HEK293T (cell line): ENCODE measurements around the gene NYNRIN.

Experiments used
- CTCF ChIA-PET: fragments of 350-600 bp; formaldehyde crosslinking; extraction: SDS; loops from one replicate; lab custom pipeline; 2021; ENCODE audit warnings: antibody characterized with exemption, inconsistent platforms; lab: Yijun Ruan, JAX
- POLR2A ChIA-PET: fragments of 350-600 bp; formaldehyde crosslinking; extraction: SDS; loops from one replicate; lab custom pipeline; 2020; ENCODE audit warnings: antibody characterized with exemption, inconsistent platforms; lab: Yijun Ruan, JAX
- DNase-seq: peaks from one replicate; pipeline ENCODE4 v3.0.0; 2012; ENCODE audit warnings: mixed read lengths; ENCODE audit errors: extremely low spot score
- ARNT ChIP-seq: fragments of 450-650 bp; IDR thresholded peaks from 2 replicates; pipeline ENCODE4 v1.6.1; 2017; ENCODE audit warnings: mild to moderate bottlenecking
- BHLHE40 ChIP-seq: fragments of 450-650 bp; IDR thresholded peaks from 2 replicates; pipeline ENCODE4 v1.6.1; 2016; ENCODE audit warnings: mild to moderate bottlenecking, moderate library complexity, borderline replicate concordance
- CTBP1 ChIP-seq: fragments of 450-650 bp; IDR thresholded peaks from 2 replicates; pipeline ENCODE4 v1.6.1; 2016; ENCODE audit warnings: borderline replicate concordance
- ELF4 ChIP-seq: fragments of 450-650 bp; IDR thresholded peaks from 2 replicates; pipeline ENCODE4 v1.6.1; 2017; ENCODE audit warnings: antibody characterized with exemption
- FOXA1 ChIP-seq: fragments of 450-650 bp; IDR thresholded peaks from 2 replicates; pipeline ENCODE4 v1.6.1; 2016; ENCODE audit warnings: mild to moderate bottlenecking
- FOXK2 ChIP-seq: fragments of 450-650 bp; IDR thresholded peaks from 2 replicates; pipeline ENCODE4 v1.6.1; 2016; ENCODE audit warnings: mild to moderate bottlenecking
- FOXM1 ChIP-seq: fragments of 450-650 bp; IDR thresholded peaks from 2 replicates; pipeline ENCODE4 v1.6.1; 2017; ENCODE audit warnings: mild to moderate bottlenecking, borderline replicate concordance
- HDGF ChIP-seq: fragments of 450-650 bp; IDR thresholded peaks from 2 replicates; pipeline ENCODE4 v1.6.1; 2017; ENCODE audit warnings: antibody characterized with exemption, borderline replicate concordance
- L3MBTL2 ChIP-seq: fragments of 450-650 bp; conservative IDR thresholded peaks from 2 replicates; pipeline ENCODE4 v1.6.1; 2016; ENCODE audit warnings: mild to moderate bottlenecking
- LEF1 ChIP-seq: fragments of 450-650 bp; IDR thresholded peaks from 2 replicates; pipeline ENCODE4 v1.6.1; 2017; ENCODE audit warnings: mild to moderate bottlenecking, borderline replicate concordance
- NFRKB ChIP-seq: fragments of 450-650 bp; IDR thresholded peaks from 2 replicates; pipeline ENCODE4 v1.6.1; 2016; ENCODE audit warnings: mild to moderate bottlenecking, moderate library complexity
- SP1 ChIP-seq: fragments of 450-650 bp; IDR thresholded peaks from 2 replicates; pipeline ENCODE4 v1.6.1; 2017
- SUZ12 ChIP-seq: fragments of 450-650 bp; IDR thresholded peaks from 2 replicates; pipeline ENCODE4 v1.6.1; 2016; ENCODE audit warnings: mild to moderate bottlenecking
- TARDBP ChIP-seq: fragments of 450-650 bp; IDR thresholded peaks from 2 replicates; pipeline ENCODE4 v1.6.1; 2016
- ZNF384 ChIP-seq: fragments of 450-650 bp; IDR thresholded peaks from 2 replicates; pipeline ENCODE4 v1.6.1; 2016
- TF ChIP-seq, protein P1 (sequence below): fragments of 450-650 bp; IDR thresholded peaks from 2 replicates; pipeline ENCODE4 v1.6.1; 2016

NYNRIN gene

DNA sequence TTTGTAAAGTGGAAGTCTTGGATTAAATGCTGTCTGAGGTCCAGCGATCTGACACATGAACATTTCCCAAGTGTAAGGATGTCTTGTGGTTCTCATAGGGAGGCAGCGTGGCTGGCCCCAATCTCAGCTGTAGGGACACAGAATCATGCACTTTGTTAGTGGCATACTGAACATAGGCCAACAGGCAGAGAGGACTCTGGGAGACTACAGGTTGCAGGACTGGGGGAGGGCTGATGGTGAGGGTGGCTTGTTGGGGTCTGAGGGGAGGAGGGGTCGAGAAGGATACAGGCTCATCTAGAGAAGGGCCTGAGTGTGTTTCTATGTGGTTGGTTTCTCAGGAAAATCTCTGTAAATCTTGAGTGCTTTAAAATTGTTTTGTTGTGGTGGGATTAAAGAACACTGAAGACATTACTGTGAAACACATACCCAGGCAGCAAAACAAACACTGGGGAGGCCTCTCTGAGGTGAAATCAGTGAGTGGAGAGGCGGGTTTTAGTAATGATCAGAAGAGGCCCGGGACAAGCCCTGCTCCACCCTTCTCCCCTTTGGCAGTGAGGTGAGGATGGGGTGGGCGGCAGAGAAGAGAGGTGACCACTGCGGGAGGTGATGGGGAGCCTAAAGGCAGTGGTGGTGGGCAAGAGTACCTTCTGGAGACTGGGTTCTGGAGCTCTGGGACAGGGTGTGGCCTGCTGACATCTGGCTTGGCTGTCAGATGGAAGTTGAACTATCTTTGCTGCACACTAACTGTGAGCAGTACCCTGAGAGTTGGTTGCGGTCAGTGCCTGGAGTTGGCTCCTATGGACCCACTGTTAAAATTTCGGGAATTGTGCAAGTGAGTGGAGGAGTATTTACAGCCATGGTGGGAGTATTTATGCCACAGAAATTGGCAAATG is 3.3 kb downstream of the NYNRIN start:
- ChIA-PET CTCF (interaction anchor here (1.5 kb wide), 1 partner anchor 68 kb away, joined by 5 read pairs; no protein-coding TSS in a partner anchor), POLR2A (interaction anchor here (1.5 to 3.7 kb wide), 2 partner anchors 29 to 40 kb away, joined by 6 to 16 read pairs; partner anchors contain the start of genes KHNYN and SDR39U1)
- TF ChIP-seq FOXM1, result no peak
- TF ChIP-seq SUZ12, result no peak
- no peak for TF ChIP-seq LEF1
- TF ChIP-seq ARNT, result no peak
- DNase-seq, result no peak

DNA sequence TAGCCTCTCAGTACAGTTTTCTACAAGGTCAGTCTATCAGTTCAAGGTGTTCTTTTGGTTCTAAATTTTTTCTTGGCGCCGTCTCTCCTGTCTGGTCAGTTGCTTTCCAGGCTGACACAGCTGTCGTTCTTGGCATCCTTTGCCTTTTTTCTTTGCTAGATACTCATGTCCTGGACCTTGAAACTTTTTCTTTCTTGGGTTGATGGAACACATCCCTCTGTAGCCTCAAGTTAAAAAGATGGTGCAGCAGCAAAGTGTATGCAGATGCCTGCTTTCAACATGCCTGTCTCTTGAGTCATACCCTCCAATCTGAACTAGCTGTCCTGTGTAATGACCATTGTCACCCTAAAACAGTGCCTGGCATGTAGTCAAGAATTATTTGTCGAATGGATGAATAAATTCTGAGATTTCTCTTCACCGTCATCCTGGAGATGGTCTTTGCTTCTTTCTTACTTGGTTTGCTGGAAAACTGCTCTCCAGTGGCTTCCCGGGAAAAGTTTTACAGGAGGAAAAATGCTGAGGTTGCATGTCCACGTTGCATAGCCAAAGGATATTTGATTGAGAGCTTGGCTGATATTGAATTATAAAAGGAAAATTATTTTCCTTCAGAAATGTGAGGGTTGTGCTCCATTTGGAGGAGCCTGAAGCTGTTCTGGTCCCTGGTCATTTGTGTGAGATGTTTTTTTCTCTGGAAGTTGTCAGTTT is 4.6 kb downstream of the NYNRIN start:
- TF ChIP-seq NFRKB (no peak), TARDBP (no peak), FOXA1 (no peak), SUZ12 (no peak), BHLHE40 (no peak), HDGF (no peak), SP1 (no peak), LEF1 (no peak), ZNF384 (no peak), FOXM1 (no peak), L3MBTL2 (no peak), CTBP1 (no peak), ARNT (no peak), FOXK2 (no peak), ELF4 (no peak)
- TF ChIP-seq, protein P1, sequence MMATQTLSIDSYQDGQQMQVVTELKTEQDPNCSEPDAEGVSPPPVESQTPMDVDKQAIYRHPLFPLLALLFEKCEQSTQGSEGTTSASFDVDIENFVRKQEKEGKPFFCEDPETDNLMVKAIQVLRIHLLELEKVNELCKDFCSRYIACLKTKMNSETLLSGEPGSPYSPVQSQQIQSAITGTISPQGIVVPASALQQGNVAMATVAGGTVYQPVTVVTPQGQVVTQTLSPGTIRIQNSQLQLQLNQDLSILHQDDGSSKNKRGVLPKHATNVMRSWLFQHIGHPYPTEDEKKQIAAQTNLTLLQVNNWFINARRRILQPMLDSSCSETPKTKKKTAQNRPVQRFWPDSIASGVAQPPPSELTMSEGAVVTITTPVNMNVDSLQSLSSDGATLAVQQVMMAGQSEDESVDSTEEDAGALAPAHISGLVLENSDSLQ, result no peak
- DNase-seq, result no peak
- ChIA-PET POLR2A (interaction anchor here (3.7 kb wide), 1 partner anchor 27 kb away, joined by 16 read pairs; the partner anchor contains the start of gene KHNYN), CTCF (interaction anchor here (1.0 to 1.4 kb wide), 2 partner anchors 26 to 28 kb away, joined by 3 to 7 read pairs; no protein-coding TSS in a partner anchor)

DNA sequence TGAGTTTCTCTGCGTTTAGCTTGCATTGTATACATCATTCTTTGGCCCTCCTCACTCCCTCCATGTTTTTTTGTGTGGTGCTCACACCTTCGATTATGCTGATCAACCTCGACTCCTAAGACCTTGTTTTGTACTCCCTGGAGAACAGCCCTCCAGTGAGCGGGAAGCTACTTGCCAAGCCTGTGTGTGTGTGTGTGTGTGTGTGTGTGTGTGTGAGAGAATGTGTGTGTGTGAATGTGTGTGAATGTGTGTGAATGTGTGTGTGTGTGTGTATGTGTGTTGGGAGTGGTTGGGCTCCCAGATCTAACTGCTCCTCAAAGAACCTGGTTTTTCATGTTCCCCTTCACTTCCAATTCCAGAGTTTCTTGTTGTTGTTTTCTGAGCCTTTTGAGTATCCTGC is 6.0 kb downstream of the NYNRIN start:
- ChIA-PET POLR2A (interaction anchor here (1.2 to 3.7 kb wide), 2 partner anchors 26 to 162 kb away, joined by 3 to 16 read pairs; partner anchors contain the start of genes KHNYN and TINF2), CTCF (interaction anchor here (1.1 to 2.2 kb wide), 3 partner anchors 14 to 39 kb away, joined by 3 to 10 read pairs (median 7); no protein-coding TSS in a partner anchor)
- TF ChIP-seq CTBP1, result no peak
- TF ChIP-seq NFRKB, result no peak
- TF ChIP-seq SUZ12, result no peak
- TF ChIP-seq ARNT, result no peak
- TF ChIP-seq, protein P1, result no peak
- TF ChIP-seq L3MBTL2, result no peak
- no peak for TF ChIP-seq FOXA1
- no peak for DNase-seq

DNA sequence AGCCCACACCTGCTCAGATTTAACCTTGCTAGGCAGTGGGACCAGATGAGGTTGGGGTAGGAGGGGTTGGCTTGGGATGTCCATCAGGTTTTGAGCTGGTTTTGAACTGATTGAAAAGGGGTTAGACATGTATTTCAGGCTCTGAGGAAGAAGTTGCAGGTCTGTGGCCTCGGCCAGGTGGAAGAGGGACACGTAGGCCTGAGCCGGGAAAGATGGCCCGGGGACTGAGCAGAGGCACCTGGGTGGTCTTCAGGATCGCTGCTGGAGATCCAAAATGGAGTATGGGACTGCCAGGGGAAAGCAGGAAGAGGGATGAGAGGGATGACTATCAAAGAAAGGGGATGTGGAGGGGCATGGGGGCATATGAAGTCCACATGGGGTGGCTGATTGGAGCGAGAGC is 7.6 kb downstream of the NYNRIN start:
- DNase-seq, result no peak
- ChIA-PET CTCF (interaction anchor here (0.7 to 2.2 kb wide), 6 partner anchors 25 to 73 kb away, joined by 3 to 10 read pairs (median 5); no protein-coding TSS in a partner anchor), POLR2A (interaction anchor here (0.7 to 0.9 kb wide), 2 partner anchors 23 to 38 kb away, joined by 3 to 6 read pairs; partner anchors contain the start of gene KHNYN)
- TF ChIP-seq HDGF (no peak), SP1 (no peak), SUZ12 (no peak), TARDBP (no peak), ELF4 (no peak), ZNF384 (no peak), L3MBTL2 (no peak), FOXA1 (no peak), FOXK2 (no peak), CTBP1 (no peak), LEF1 (no peak), FOXM1 (no peak), ARNT (no peak), NFRKB (no peak), BHLHE40 (no peak)
- TF ChIP-seq, protein P1, result no peak

DNA sequence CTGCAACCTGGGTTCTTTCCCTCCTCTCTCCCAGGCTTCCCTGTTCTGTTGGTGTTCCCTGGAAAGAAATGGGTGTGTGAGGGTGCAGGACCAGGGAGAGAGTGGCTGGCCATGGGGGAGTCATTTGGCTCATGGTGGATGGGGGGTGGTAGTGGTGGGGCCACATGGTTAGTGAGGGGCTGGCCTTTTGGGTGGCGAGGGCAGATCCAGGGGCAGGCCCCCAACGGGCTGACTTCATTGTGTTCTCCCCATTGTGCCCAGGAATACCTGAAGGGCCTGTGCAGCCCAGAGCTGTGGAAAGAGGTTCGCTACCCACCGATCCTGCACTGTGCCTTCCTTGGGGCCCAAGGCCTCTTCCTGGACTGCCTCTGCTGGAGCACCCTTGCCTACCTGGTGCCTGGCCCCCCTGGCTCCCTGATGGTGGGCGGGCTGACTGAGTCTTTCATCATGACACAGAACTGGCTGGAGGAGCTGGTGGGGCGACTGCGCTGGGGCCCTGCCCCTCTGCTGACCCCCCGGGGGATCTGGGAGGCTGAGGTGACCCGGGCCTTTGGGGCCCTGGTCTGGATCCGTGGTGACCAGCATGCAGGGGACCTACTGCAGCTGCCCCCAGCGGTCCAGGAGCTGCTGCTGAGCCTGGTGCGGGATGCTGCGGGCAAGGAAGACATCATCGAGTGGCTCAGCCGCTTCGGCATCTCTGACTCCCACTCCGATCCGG is 9.0 kb downstream of the NYNRIN start:
- DNase-seq, result no peak
- CTCF ChIA-PET, result interaction anchor here (1.2 to 1.7 kb wide), 2 partner anchors 42 to 74 kb away, joined by 4 to 6 read pairs; no protein-coding TSS in a partner anchor
- TF ChIP-seq ARNT, result no peak
- TF ChIP-seq BHLHE40, result no peak
- TF ChIP-seq, protein P1, result no peak
- no peak for TF ChIP-seq FOXA1
- no peak for TF ChIP-seq CTBP1
- no peak for TF ChIP-seq L3MBTL2
- no peak for TF ChIP-seq SUZ12
- TF ChIP-seq FOXM1, result no peak
- TF ChIP-seq ZNF384, result no peak
- no peak for TF ChIP-seq NFRKB
- no peak for TF ChIP-seq ELF4
- no peak for TF ChIP-seq TARDBP
- no peak for TF ChIP-seq LEF1
- no peak for TF ChIP-seq HDGF
- no peak for TF ChIP-seq SP1
- POLR2A ChIA-PET, result no interaction called here
